Astrocyte (in vitro differentiated cells and primary cell): ENCODE data around the gene CCDC30.

Experiments
- EZH2 ChIP-seq: IDR thresholded peaks from 2 replicates; pipeline ENCODE4 v1.6.1; 2012; ENCODE audit warnings: mild to moderate bottlenecking, low read length, inconsistent platforms; ENCODE audit not compliant: insufficient read depth
- TF ChIP-seq, protein P1 (sequence below): IDR thresholded peaks from 2 replicates; pipeline ENCODE4 v1.5.1; 2011; ENCODE audit warnings: low read depth, mild to moderate bottlenecking, inconsistent platforms, low read length, moderate library complexity; ENCODE audit not compliant: insufficient read depth

DNA sequence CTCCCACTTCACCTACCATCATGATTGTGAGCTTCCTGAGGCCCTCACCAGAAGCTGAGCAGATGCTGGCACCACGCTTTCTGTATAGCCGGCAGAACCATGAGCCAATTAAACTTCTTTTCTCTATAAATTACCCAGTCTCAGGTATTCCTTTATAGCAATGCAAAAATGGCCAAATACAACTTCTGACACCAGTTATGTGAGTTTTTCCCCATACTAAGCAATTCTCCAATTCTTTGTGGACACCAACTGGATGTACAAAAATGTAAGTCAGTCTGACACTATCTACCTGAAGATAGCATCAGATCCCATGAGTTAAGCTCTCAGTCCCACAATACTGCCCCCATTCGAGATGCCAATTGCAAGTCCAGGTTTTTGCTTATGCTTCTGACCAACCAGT is 129.7 kb downstream of the CCDC30 start:
- TF ChIP-seq, protein P1, sequence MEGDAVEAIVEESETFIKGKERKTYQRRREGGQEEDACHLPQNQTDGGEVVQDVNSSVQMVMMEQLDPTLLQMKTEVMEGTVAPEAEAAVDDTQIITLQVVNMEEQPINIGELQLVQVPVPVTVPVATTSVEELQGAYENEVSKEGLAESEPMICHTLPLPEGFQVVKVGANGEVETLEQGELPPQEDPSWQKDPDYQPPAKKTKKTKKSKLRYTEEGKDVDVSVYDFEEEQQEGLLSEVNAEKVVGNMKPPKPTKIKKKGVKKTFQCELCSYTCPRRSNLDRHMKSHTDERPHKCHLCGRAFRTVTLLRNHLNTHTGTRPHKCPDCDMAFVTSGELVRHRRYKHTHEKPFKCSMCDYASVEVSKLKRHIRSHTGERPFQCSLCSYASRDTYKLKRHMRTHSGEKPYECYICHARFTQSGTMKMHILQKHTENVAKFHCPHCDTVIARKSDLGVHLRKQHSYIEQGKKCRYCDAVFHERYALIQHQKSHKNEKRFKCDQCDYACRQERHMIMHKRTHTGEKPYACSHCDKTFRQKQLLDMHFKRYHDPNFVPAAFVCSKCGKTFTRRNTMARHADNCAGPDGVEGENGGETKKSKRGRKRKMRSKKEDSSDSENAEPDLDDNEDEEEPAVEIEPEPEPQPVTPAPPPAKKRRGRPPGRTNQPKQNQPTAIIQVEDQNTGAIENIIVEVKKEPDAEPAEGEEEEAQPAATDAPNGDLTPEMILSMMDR = no peak
- TF ChIP-seq EZH2 = no peak
